Rectal smooth muscle tissue (tissue), 1 donor: ENCODE data around the gene RIMOC1.

Source experiments
- H3K27ac ChIP-seq: one replicate; pipeline ENCODE4 v1.7.0; 2013; ENCODE audit warnings: low read depth, low read length, inconsistent platforms
- H3K27me3 ChIP-seq: one replicate; pipeline ENCODE4 v1.7.0; 2013; ENCODE audit warnings: low read length; ENCODE audit not compliant: control insufficient read depth, insufficient read depth
- H3K36me3 ChIP-seq: one replicate; pipeline ENCODE4 v1.7.0; 2013; ENCODE audit warnings: low read length; ENCODE audit not compliant: control insufficient read depth, insufficient read depth
- H3K4me1 ChIP-seq: one replicate; pipeline ENCODE4 v1.7.0; 2013; ENCODE audit warnings: low read length; ENCODE audit not compliant: control insufficient read depth, insufficient read depth
- H3K4me3 ChIP-seq: one replicate; pipeline ENCODE4 v1.7.0; 2013; ENCODE audit warnings: low read length
- H3K9ac ChIP-seq: one replicate; pipeline ENCODE4 v1.7.0; 2013; ENCODE audit warnings: low read length

Gene RIMOC1

DNA sequence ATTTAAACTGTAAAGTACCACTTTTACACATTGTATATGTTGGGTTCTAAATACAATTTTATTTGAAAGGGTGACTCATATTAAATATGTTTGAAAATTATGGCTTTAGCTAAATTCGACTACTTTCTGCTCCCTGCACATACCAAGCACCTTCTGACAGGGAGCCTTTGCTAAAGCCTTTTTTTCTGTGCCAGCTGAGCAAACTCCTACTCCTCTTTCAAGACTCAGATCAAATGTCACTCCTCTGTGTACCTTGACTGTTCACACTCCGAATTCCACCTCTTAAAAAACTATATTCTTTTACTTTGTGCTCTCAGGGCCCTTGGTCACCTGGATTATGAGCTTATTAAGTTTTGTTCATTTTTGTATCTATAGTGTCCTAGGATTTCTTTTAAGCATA is 27.5 kb upstream of the RIMOC1 start:
- Histone ChIP-seq H3K4me3 (no peak overlapping the region), H3K27ac (no peak overlapping the region), H3K36me3 (no peaks in the 10 kb centered on the region), H3K27me3 (no peaks in the 10 kb centered on the region), H3K9ac (no peak overlapping the region), H3K4me1 (no peaks in the 10 kb centered on the region)

- no peaks in the 10 kb centered on the region for H3K27me3 ChIP-seq
- no peaks in the 10 kb centered on the region for H3K36me3 ChIP-seq
- no peak overlapping the region for H3K9ac ChIP-seq
- H3K4me3 ChIP-seq: no peak overlapping the region
- no peaks in the 10 kb centered on the region for H3K4me1 ChIP-seq
- H3K27ac ChIP-seq: no peak overlapping the region
Measured at GRCh38 chr5:41877408-41877807, 26.7 kb upstream of the RIMOC1 start.

GRCh38 chr5:41878173-41878572 is 26.0 kb upstream of the RIMOC1 start:
- Histone ChIP-seq H3K27me3 (no peaks in the 10 kb centered on the region), H3K27ac (no peak overlapping the region), H3K4me1 (no peaks in the 10 kb centered on the region), H3K4me3 (no peak overlapping the region), H3K36me3 (no peaks in the 10 kb centered on the region), H3K9ac (no peak overlapping the region)

DNA sequence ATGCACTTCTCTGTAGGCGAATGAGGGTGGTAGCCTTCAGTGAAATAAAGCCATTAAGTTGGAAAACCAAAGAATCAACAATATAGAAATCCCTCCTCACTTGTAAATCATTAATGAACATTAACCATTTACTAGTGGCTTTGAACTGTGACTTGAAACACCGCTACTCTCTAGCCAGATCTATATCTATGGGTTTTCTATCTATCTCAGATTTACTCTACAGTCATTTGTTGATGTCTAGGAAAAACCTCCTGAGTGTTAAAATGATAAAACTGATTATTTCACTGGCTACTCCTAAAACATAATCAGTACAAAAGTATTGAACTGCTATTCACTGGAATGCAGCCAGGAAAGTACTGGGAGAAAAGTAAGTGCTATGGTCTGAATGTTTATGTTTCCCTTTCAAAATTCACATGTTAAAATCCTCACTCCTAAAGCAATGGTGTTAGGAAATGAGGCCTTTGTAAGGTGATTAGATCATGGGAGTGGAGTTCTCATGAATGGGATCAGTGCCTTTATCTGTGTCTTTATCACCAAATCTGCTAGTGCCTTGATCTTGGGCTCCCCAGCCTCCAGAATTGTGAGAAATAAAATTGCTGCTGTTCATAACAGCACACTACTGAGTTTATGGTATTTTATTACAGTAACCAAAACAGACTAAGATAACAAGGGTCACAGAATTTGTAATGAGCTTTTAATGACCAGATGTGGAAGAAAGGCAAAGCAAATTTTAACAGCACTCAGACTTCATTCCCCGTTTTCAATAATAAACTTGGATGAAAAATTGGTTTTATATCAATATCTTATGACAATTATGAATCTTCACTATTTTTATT is 25.3 kb upstream of the RIMOC1 start:
- no peak overlapping the region for H3K27ac ChIP-seq

GRCh38 chr5:41882765-41883164 is 21.4 kb upstream of the RIMOC1 start:
- Histone ChIP-seq H3K4me3 (no peak overlapping the region), H3K36me3 (no peaks in the 10 kb centered on the region), H3K27me3 (no peaks in the 10 kb centered on the region), H3K27ac (no peak overlapping the region), H3K4me1 (no peaks in the 10 kb centered on the region), H3K9ac (no peak overlapping the region)

More for the DNA sequence above, 25.3 kb upstream of the RIMOC1 start:
- no peak overlapping the region for H3K9ac ChIP-seq
- no peaks in the 10 kb centered on the region for H3K36me3 ChIP-seq
- no peak overlapping the region for H3K4me3 ChIP-seq
- no peaks in the 10 kb centered on the region for H3K27me3 ChIP-seq
- H3K4me1 ChIP-seq: no peaks in the 10 kb centered on the region

GRCh38 chr5:41883243-41883642 is 20.9 kb upstream of the RIMOC1 start:
- H3K36me3 ChIP-seq: no peaks in the 10 kb centered on the region
- H3K27me3 ChIP-seq: no peaks in the 10 kb centered on the region
- H3K9ac ChIP-seq: no peak overlapping the region
- no peaks in the 10 kb centered on the region for H3K4me1 ChIP-seq
- no peak overlapping the region for H3K27ac ChIP-seq
- no peak overlapping the region for H3K4me3 ChIP-seq

DNA sequence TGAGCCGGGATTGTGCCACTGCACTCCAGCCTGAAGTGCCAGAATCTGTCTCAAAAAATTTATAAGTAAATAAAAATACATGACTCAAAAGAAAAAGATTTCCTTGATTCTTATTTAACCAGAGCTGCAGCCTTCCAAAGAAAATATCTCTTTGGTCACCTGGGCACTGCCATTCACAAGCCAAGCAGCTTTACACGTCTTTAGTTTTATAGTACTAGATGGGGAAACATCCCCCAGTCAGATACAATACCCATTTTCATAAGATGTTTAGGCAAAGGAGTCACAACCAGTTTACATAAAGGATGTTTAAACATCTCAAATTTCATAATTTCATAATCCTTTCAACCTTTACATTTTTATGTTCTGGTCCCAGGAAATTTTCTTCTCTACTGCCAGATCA is 20.2 kb upstream of the RIMOC1 start:
- Histone ChIP-seq H3K36me3 (no peaks in the 10 kb centered on the region), H3K4me1 (no peaks in the 10 kb centered on the region), H3K27me3 (no peaks in the 10 kb centered on the region)

DNA sequence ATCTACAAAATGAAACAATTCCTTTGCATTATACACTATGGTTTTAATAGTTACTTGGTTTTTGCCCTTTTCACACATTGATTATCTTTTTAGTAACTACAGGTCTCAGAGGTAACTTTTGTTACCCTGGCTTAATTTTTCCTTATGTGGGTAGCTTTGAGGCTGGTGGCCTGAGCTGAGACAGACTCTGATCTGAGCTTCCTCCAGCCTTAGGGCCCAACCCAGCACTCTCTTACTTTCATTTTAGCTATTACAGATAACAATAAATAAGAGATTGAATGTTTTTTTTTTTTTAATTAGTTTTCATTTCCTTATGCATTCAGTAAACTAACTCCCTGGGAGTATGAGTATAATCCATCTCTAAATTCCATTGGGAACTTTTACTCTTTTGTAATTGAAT is 18.9 kb upstream of the RIMOC1 start:
- no peak overlapping the region for H3K27ac ChIP-seq
- H3K4me1 ChIP-seq: no peaks in the 10 kb centered on the region
- no peaks in the 10 kb centered on the region for H3K27me3 ChIP-seq
- H3K36me3 ChIP-seq: no peaks in the 10 kb centered on the region
- H3K4me3 ChIP-seq: no peak overlapping the region
- H3K9ac ChIP-seq: no peak overlapping the region

More for the DNA sequence above, 20.2 kb upstream of the RIMOC1 start:
- Histone ChIP-seq H3K4me3 (no peak overlapping the region), H3K9ac (no peak overlapping the region), H3K27ac (no peak overlapping the region)

DNA sequence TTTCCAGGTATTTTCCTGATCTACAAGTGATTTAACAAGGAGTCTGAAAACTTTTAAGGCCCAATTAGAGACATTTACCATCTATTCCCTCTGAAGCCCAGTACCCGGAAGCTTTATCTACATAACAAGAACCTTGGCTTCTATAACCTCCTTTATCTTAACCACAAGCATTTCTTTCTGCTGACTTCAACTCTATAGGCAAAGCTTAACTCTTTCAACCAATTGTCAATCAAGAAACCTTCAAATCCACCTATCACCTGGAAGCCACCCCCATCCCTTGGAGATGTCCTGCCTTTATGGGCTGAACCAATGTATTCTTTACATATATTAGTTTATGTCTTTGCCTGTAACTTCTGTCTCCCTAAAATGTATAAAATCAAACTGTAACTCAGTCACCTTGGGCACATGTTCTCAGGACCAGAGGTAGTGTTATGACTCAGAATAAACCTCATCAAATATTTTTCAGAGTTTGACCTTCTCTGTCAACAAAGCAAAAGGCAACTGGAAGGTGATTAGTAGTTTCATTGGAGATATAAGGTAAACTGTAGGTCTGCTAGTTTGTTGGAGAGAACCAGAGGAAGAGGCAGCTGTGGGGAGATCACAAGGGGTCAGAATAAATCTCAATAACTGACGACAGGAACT is 13.0 kb upstream of the RIMOC1 start:
- H3K27me3 ChIP-seq: no peaks in the 10 kb centered on the region
- H3K27ac ChIP-seq: no peak overlapping the region
- H3K4me3 ChIP-seq: no peak overlapping the region
- no peaks in the 10 kb centered on the region for H3K4me1 ChIP-seq
- no peaks in the 10 kb centered on the region for H3K36me3 ChIP-seq
- H3K9ac ChIP-seq: no peak overlapping the region

GRCh38 chr5:41892031-41892430 is 12.1 kb upstream of the RIMOC1 start:
- no peak overlapping the region for H3K4me3 ChIP-seq
- H3K4me1 ChIP-seq: no peaks in the 10 kb centered on the region
- no peaks in the 10 kb centered on the region for H3K27me3 ChIP-seq
- no peak overlapping the region for H3K27ac ChIP-seq
- H3K9ac ChIP-seq: no peak overlapping the region
- H3K36me3 ChIP-seq: no peaks in the 10 kb centered on the region

DNA sequence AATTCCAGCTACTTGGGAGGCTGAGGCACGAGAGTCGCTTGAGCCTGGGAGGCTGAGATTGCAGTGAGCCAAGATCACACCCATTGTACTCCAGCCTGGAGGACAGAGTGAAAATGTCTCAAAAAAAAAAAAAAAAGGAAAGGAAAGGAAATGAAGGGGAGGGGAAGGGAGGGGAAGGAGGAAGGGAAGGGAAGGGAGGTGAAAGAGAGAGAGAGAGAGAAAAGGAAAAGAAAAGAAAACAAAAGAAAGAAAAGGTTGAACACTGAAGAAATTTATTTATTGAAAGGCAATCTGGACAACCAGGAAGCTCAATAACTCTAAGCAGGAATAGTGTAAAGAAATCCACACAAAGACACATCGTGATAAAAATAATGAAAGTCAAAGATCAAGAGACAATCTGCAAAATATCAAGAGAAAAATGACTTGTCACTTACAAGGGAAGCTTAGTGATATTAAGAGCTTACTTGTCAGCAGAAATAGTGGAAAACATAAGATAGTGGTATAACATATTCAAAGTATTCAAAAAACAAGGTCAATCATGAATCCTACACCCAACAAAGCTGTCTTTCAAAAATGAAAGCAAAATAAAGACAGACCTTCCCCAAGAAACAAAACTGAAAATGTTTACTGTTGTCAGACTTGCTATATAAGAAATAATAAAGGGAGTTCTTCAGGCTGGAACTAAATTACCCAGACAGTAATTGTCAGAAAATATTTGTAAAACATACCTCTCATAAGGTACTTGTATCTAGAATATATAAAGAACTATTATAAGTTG is 10.9 kb upstream of the RIMOC1 start:
- Histone ChIP-seq H3K9ac (no peak overlapping the region), H3K27me3 (no peaks in the 10 kb centered on the region), H3K36me3 (no peaks in the 10 kb centered on the region)

GRCh38 chr5:41896230-41896629 is 7.9 kb upstream of the RIMOC1 start:
- H3K4me3 ChIP-seq: no peak overlapping the region
- no peaks in the 10 kb centered on the region for H3K36me3 ChIP-seq

More for the DNA sequence above, 10.9 kb upstream of the RIMOC1 start:
- Histone ChIP-seq H3K4me3 (no peak overlapping the region), H3K4me1 (no peaks in the 10 kb centered on the region), H3K27ac (no peak overlapping the region)

More at GRCh38 chr5:41896230-41896629, 7.9 kb upstream of the RIMOC1 start:
- Histone ChIP-seq H3K9ac (no peak overlapping the region), H3K4me1 (no peaks in the 10 kb centered on the region), H3K27me3 (no peaks in the 10 kb centered on the region), H3K27ac (no peak overlapping the region)
